Keratinocyte (primary cell): ENCODE data around the gene PDCD4. TPM values are rescaled to one million over a fixed set of nuclear protein-coding genes. Genes with fewer than 3 reads are reported as not detected.

ENCODE experiments used
- DNase-seq: peaks from one replicate; pipeline ENCODE4 v3.0.0-alpha.2; 2011; ENCODE audit warnings: low read depth, missing footprints, low spot score
- FAIRE-seq: peaks from 2 replicates; lab custom pipeline; 2011; peaks lifted over from hg19 to GRCh38; lab: Jason Lieb, UNC
- H2AFZ ChIP-seq: 2 replicates; pipeline ENCODE4 v1.6.0; 2012; ENCODE audit warnings: low read length, control low read depth, inconsistent platforms; ENCODE audit not compliant: control insufficient read depth
- H3K27ac ChIP-seq: 2 replicates; pipeline ENCODE4 v1.5.1; 2011; ENCODE audit warnings: low read length; ENCODE audit not compliant: control insufficient read depth, insufficient read depth
- H3K27me3 ChIP-seq: 3 replicates; pipeline ENCODE4 v1.6.0; 2011; ENCODE audit warnings: low read length; ENCODE audit not compliant: control insufficient read depth, insufficient read depth; ENCODE audit errors: extremely low read depth
- H3K36me3 ChIP-seq, 2 experiments: 2 replicates in 1 of 2; 3 replicates in 1 of 2; pipeline ENCODE4 v1.5.1; 2011; ENCODE audit warnings: low read length in 2 of 2, mild to moderate bottlenecking in 1 of 2; ENCODE audit not compliant: control insufficient read depth in 2 of 2, insufficient read depth in 2 of 2; ENCODE audit errors: extremely low read depth in 1 of 2
- H3K4me1 ChIP-seq: 3 replicates; pipeline ENCODE4 v1.5.1; 2011; ENCODE audit warnings: low read length; ENCODE audit not compliant: control insufficient read depth, insufficient read depth; ENCODE audit errors: extremely low read depth
- H3K4me2 ChIP-seq: 3 replicates; pipeline ENCODE4 v1.6.0; 2011; ENCODE audit warnings: low read depth, low read length; ENCODE audit not compliant: control insufficient read depth, insufficient read depth; ENCODE audit errors: extremely low read depth
- H3K4me3 ChIP-seq, 3 experiments: fragments of 200-600 bp in 1 of 3; sonication (generic) in 1 of 3; 2 replicates in 2 of 3; 3 replicates in 1 of 3; pipeline ENCODE4 v1.5.1; 2011 to 2016; ENCODE audit warnings: low read length in 3 of 3, mild to moderate bottlenecking in 3 of 3, control low read depth in 2 of 3, inconsistent platforms in 1 of 3, low read depth in 1 of 3, mixed read lengths in 1 of 3, mixed run types in 1 of 3, moderate library complexity in 1 of 3; ENCODE audit not compliant: control insufficient read depth in 2 of 3, insufficient read depth in 2 of 3; ENCODE audit errors: extremely low read depth in 1 of 3
- H3K79me2 ChIP-seq: 2 replicates; pipeline ENCODE4 v1.6.0; 2012; ENCODE audit warnings: low read length; ENCODE audit not compliant: control insufficient read depth, insufficient read depth
- H3K9ac ChIP-seq: 3 replicates; pipeline ENCODE4 v1.6.0; 2011; ENCODE audit warnings: low read length; ENCODE audit not compliant: control insufficient read depth, insufficient read depth; ENCODE audit errors: extremely low read depth
- H3K9me1 ChIP-seq: 3 replicates; pipeline ENCODE4 v1.6.0; 2011; ENCODE audit warnings: low read length; ENCODE audit not compliant: control insufficient read depth, insufficient read depth; ENCODE audit errors: extremely low read depth
- H3K9me3 ChIP-seq: 2 replicates; pipeline ENCODE4 v1.5.1; 2012; ENCODE audit warnings: low read depth, low read length; ENCODE audit not compliant: control insufficient read depth
- H4K20me1 ChIP-seq: 3 replicates; pipeline ENCODE4 v1.6.0; 2011; ENCODE audit warnings: low read length; ENCODE audit not compliant: control insufficient read depth, insufficient read depth; ENCODE audit errors: extremely low read depth
- EZH2 ChIP-seq: IDR thresholded peaks from one replicate; pipeline ENCODE4 v1.6.1; 2012; ENCODE audit warnings: inconsistent platforms, mild to moderate bottlenecking, low read length, moderate library complexity
- dilution Hi-C: fragments of 300-500 bp; cut with MboI; formaldehyde crosslinking; loops from one replicate; pipeline ENCODE4 v1.7.0; 2020; ENCODE audit warnings: low sequenced_read_pairs; ENCODE audit not compliant: extremely low pct_ligation_motif_present
- polyA plus RNA-seq, 5 experiments: library from polyadenylated mRNA; depleted of rRNA in 3 of 5; stranded (reverse) in 3 of 5; stranded (forward) in 1 of 5; unstranded in 1 of 5; fragments of >200 nt; gene quantifications; 1 replicate in 1 of 5; 2 replicates in 3 of 5; 3 replicates in 1 of 5; pipeline versions ENCODE4 v1.2.1 to v1.2.3, GENCODE V29; 2011 to 2012; ENCODE audit warnings: missing spikeins in 2 of 5, low read depth in 1 of 5, low replicate concordance in 1 of 5
- TF ChIP-seq, protein P1 (sequence below), 3 experiments: IDR thresholded peaks in 1 of 3; conservative IDR thresholded peaks in 1 of 3; optimal IDR thresholded peaks in 1 of 3; 2 replicates in 2 of 3; 3 replicates in 1 of 3; pipeline versions ENCODE3 to v1.5.1; 2011; ENCODE audit warnings: low read length in 3 of 3, mild to moderate bottlenecking in 3 of 3, moderate library complexity in 2 of 3, control low read depth in 1 of 3, inconsistent platforms in 1 of 3; ENCODE audit not compliant: insufficient read depth in 2 of 3; ENCODE audit errors: extremely low read depth in 1 of 3

Gene PDCD4
- polyA plus RNA-seq, 1 donor (not counting 4 experiments of a cell fraction or from before 2014, with no cell fraction given), result 146 TPM

DNA sequence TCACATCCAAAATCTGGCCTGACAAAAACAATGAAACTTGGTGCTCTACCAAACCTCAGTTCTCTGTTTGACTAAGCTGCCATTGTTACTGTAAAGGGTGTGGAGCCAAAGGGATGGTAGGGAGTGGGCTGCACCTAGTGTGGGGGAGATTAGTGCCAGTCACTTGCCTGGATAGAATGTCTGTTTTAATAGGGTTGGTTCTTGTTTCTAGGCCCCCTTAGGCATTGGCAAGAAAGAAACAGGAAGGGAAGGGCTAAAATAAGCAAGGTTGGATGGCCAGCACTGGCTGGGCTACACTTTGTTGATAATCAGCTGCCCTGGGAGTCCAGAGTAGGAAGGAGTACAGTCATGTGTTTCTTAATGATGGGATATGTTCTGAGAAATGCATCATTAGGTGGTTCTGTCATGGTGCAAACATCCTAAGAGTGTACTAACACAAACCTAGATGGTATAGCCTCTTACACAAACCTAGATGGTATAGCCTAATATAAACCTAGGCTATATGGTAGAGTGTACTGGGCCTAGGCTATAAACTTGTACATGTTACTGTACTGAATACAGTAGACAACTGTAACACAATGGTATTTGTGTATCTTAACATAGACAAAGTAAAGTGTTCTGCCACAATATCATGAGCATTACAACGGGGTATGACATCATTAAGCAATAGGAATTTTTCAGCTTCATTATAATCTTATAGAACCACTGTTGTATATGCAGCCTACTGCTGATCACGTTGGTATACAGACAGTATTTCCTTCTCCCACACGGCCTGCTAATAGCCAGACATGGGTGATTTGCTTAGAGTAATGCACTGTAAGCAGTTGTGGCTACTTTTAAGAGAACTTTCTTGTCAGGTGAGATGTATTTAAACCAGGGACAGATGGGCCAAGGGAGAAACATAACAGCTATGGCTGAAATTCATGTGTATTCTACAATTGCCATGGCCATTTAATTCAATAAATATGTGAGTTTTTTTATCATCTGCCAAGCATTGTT is 31.9 kb downstream of the PDCD4 start:
- TF ChIP-seq, protein P1, sequence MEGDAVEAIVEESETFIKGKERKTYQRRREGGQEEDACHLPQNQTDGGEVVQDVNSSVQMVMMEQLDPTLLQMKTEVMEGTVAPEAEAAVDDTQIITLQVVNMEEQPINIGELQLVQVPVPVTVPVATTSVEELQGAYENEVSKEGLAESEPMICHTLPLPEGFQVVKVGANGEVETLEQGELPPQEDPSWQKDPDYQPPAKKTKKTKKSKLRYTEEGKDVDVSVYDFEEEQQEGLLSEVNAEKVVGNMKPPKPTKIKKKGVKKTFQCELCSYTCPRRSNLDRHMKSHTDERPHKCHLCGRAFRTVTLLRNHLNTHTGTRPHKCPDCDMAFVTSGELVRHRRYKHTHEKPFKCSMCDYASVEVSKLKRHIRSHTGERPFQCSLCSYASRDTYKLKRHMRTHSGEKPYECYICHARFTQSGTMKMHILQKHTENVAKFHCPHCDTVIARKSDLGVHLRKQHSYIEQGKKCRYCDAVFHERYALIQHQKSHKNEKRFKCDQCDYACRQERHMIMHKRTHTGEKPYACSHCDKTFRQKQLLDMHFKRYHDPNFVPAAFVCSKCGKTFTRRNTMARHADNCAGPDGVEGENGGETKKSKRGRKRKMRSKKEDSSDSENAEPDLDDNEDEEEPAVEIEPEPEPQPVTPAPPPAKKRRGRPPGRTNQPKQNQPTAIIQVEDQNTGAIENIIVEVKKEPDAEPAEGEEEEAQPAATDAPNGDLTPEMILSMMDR (optimal IDR thresholded peaks at IDR 0.05 in 1 of 3, IDR thresholded peaks at IDR 0.05 in 1 of 3, conservative IDR thresholded peaks at IDR 0.05 in 1 of 3; ENCODE audit: extremely low read depth in 1 of 3, insufficient read depth in 2 of 3, low read length in 3 of 3), result no peak
- TF ChIP-seq EZH2, result no peak
- DNase-seq, result no peak
- Histone ChIP-seq H3K9ac (no peak overlapping the region), H3K4me2 (no peak overlapping the region), H3K27me3 (no peaks in the 10 kb centered on the region), H3K9me1 (no peaks in the 10 kb centered on the region), H3K4me1 (peaks cover 20% of the 10 kb centered on the region), H3K27ac (no peak overlapping the region), H3K36me3 (peaks cover 0 to 4% of the 10 kb centered on the region in 2 experiments), H4K20me1 (no peaks in the 10 kb centered on the region), H3K9me3 (no peaks in the 10 kb centered on the region), H3K4me3 (no peak overlapping the region), H2AFZ (no peak overlapping the region), H3K79me2 (no peaks in the 10 kb centered on the region)
- peak; percentile 71 for FAIRE-seq
- dilution Hi-C loops, result no loop called here

DNA sequence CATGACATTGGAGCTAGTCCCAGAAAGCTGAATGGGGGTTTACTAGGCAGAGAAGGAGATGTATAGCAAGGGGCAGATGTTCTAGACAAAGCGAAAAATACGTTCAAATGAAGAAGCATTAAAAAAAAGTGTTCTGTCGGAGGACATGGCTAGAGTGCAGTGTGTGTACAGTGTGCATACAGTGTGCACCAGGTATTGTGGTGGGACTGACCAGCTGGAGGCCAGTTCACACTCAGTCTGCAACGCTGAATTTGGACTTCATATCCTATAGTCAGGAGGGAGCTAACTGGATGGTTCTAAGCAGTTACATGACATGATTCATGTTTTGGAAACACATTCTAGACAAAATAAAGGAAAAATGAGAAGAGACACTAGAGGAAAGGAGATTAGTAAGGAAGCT is 38.4 kb downstream of the PDCD4 start:
- H3K27me3 ChIP-seq, result no peaks in the 10 kb centered on the region
- H3K9me3 ChIP-seq, result no peaks in the 10 kb centered on the region
- no peaks in the 10 kb centered on the region for H3K79me2 ChIP-seq
- H4K20me1 ChIP-seq, result no peaks in the 10 kb centered on the region
- FAIRE-seq (no peak), DNase-seq (no peak)
- peaks cover 5% of the 10 kb centered on the region for H3K4me1 ChIP-seq
- no peak overlapping the region for H3K4me2 ChIP-seq
- no peak overlapping the region for H3K9ac ChIP-seq
- H3K36me3 ChIP-seq, result peaks cover 0 to 2% of the 10 kb centered on the region in 2 experiments
- no peak for TF ChIP-seq EZH2
- TF ChIP-seq, protein P1 (optimal IDR thresholded peaks at IDR 0.05 in 1 of 3, IDR thresholded peaks at IDR 0.05 in 1 of 3, conservative IDR thresholded peaks at IDR 0.05 in 1 of 3; ENCODE audit: extremely low read depth in 1 of 3, insufficient read depth in 2 of 3, low read length in 3 of 3), result no peak
- no peak overlapping the region for H3K27ac ChIP-seq
- no peaks in the 10 kb centered on the region for H3K9me1 ChIP-seq
- no peak overlapping the region for H3K4me3 ChIP-seq
- no peak overlapping the region for H2AFZ ChIP-seq
- dilution Hi-C loops, result no loop called here
